Measurements from ENCODE around the gene DOCK4.

- TF ChIP-seq, protein P1, sequence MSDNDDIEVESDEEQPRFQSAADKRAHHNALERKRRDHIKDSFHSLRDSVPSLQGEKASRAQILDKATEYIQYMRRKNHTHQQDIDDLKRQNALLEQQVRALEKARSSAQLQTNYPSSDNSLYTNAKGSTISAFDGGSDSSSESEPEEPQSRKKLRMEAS (IDR thresholded peaks at IDR 0.05) = no peak
- no peak for TF ChIP-seq CBX2 (IDR thresholded peaks at IDR 0.05; ENCODE audit: borderline replicate concordance, low read depth)
- no peak for TF ChIP-seq SMC3 (IDR thresholded peaks at IDR 0.05)
- no peak for TF ChIP-seq RCOR1 (IDR thresholded peaks at IDR 0.05; ENCODE audit: low read depth, low read length)
- TF ChIP-seq, protein P2, sequence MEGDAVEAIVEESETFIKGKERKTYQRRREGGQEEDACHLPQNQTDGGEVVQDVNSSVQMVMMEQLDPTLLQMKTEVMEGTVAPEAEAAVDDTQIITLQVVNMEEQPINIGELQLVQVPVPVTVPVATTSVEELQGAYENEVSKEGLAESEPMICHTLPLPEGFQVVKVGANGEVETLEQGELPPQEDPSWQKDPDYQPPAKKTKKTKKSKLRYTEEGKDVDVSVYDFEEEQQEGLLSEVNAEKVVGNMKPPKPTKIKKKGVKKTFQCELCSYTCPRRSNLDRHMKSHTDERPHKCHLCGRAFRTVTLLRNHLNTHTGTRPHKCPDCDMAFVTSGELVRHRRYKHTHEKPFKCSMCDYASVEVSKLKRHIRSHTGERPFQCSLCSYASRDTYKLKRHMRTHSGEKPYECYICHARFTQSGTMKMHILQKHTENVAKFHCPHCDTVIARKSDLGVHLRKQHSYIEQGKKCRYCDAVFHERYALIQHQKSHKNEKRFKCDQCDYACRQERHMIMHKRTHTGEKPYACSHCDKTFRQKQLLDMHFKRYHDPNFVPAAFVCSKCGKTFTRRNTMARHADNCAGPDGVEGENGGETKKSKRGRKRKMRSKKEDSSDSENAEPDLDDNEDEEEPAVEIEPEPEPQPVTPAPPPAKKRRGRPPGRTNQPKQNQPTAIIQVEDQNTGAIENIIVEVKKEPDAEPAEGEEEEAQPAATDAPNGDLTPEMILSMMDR (IDR thresholded peaks at IDR 0.05) = no peak
- no peak for TF ChIP-seq MAZ (IDR thresholded peaks at IDR 0.05; ENCODE audit: borderline replicate concordance, low read depth, low read length)
- TF ChIP-seq MAFK (IDR thresholded peaks at IDR 0.05; ENCODE audit: partially characterized antibody) = no peak
- TF ChIP-seq RAD21 (conservative IDR thresholded peaks at IDR 0.05 in 1 of 2, IDR thresholded peaks at IDR 0.05 in 1 of 2) = no peak
- no peak for TF ChIP-seq POLR2A (IDR thresholded peaks at IDR 0.05; ENCODE audit: low read length)
- TF ChIP-seq BHLHE40 (IDR thresholded peaks at IDR 0.05; ENCODE audit: low read depth, low read length) = no peak
- no peak for TF ChIP-seq HDAC2 (IDR thresholded peaks at IDR 0.05)
- TF ChIP-seq NR3C1 (IDR thresholded peaks at IDR 0.05) = no peak
- TF ChIP-seq EP300 (IDR thresholded peaks at IDR 0.05) = no peak
- TF ChIP-seq CHD2 (IDR thresholded peaks at IDR 0.05; ENCODE audit: low read length, partially characterized antibody) = no peak
Measured at GRCh38 chr7:111955616-111956015, 250.6 kb downstream of the DOCK4 start.
